NB4 (cell line): Measurements from ENCODE around the gene SERGEF.

Source experiments
- CTCF ChIP-seq: IDR thresholded peaks from one replicate; pipeline ENCODE4 v1.5.1; 2012; ENCODE audit warnings: low read depth, low read length
- MYC ChIP-seq: IDR thresholded peaks from 2 replicates; pipeline ENCODE4 v1.6.1; 2011; ENCODE audit warnings: low read depth, low read length
- POLR2A ChIP-seq: IDR thresholded peaks from 2 replicates; pipeline ENCODE4 v1.6.1; 2011; ENCODE audit warnings: mild to moderate bottlenecking; ENCODE audit not compliant: insufficient read length; ENCODE audit errors: extremely low read depth
- TF ChIP-seq, protein P1 (sequence below): IDR thresholded peaks from 2 replicates; pipeline ENCODE4 v1.6.1; 2011; ENCODE audit warnings: low read depth, low read length

- no peak for TF ChIP-seq CTCF
- no peak for TF ChIP-seq POLR2A
- TF ChIP-seq, protein P1, sequence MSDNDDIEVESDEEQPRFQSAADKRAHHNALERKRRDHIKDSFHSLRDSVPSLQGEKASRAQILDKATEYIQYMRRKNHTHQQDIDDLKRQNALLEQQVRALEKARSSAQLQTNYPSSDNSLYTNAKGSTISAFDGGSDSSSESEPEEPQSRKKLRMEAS, result no peak
- TF ChIP-seq MYC, result no peak
These were observed 107.4 kb downstream of the SERGEF start for GRCh38 chr11:17905477-17905876.
